IMR-90 (cell line): ENCODE data around the gene CLEC16A. TPM values are rescaled to one million over a fixed set of nuclear protein-coding genes. Genes with fewer than 3 reads are reported as not detected.

Experiments used
- BHLHE40 ChIP-seq: fragments of 150-350 bp; IDR thresholded peaks from 2 replicates; pipeline ENCODE4 v1.6.1; 2016; ENCODE audit warnings: mild to moderate bottlenecking, low read depth, low read length
- ELK1 ChIP-seq: fragments of 150-350 bp; IDR thresholded peaks from 2 replicates; pipeline ENCODE4 v1.6.1; 2016; ENCODE audit warnings: low read depth, mild to moderate bottlenecking, low read length, moderate library complexity, borderline replicate concordance
- polyA plus RNA-seq, 3 experiments: library from polyadenylated mRNA; depleted of rRNA; stranded (reverse); fragments of >200 nt; gene quantifications; 2 replicates each; pipeline ENCODE4 v1.2.3, GENCODE V29; 2012; ENCODE audit warnings: low replicate concordance in 1 of 3
- total RNA-seq: library from RNA; depleted of rRNA; stranded (reverse); fragments of >200 nt; gene quantifications from 2 replicates; pipeline ENCODE4 v1.2.3, GENCODE V29; 2012

The CLEC16A gene
- total and polyA plus RNA-seq, 2 of the 4 experiments (the other 2 are of a cell fraction): 15.9 to 16.5 TPM

GRCh38 chr16:10972108-10972818, 27.9 kb downstream of the CLEC16A start (continued):
- TF ChIP-seq ELK1 (no peak), BHLHE40 (no peak)
